Measurements from ENCODE around the gene SLC2A13. TPM values are rescaled to one million over a fixed set of nuclear protein-coding genes. Genes with fewer than 3 reads are reported as not detected.

SLC2A13 gene
- total RNA-seq, 4 donors from 2014 or later, result 18.4 to 32.0 (median 25.3) TPM

DNA sequence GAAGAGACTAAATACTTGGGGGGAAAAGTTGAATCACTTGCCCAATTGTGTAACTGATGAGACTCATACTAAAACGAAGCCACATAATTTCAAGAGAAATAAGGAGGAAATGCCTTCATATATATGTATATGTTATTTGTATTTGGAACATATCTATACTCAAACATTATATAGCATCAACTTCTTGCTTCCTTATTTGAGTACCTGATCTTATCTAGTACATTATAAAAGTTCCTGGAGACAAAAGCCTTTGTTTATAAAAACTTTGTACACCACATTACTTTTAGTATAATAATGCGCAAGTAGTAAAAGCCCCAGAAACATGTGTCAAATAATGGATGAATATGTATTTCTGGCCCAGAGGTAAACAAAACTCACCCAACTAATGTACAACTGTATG lies 92.0 kb downstream of the SLC2A13 start:
- TF ChIP-seq, protein P1, sequence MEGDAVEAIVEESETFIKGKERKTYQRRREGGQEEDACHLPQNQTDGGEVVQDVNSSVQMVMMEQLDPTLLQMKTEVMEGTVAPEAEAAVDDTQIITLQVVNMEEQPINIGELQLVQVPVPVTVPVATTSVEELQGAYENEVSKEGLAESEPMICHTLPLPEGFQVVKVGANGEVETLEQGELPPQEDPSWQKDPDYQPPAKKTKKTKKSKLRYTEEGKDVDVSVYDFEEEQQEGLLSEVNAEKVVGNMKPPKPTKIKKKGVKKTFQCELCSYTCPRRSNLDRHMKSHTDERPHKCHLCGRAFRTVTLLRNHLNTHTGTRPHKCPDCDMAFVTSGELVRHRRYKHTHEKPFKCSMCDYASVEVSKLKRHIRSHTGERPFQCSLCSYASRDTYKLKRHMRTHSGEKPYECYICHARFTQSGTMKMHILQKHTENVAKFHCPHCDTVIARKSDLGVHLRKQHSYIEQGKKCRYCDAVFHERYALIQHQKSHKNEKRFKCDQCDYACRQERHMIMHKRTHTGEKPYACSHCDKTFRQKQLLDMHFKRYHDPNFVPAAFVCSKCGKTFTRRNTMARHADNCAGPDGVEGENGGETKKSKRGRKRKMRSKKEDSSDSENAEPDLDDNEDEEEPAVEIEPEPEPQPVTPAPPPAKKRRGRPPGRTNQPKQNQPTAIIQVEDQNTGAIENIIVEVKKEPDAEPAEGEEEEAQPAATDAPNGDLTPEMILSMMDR (IDR thresholded peaks at IDR 0.05; ENCODE audit: low read depth), result no peak

DNA sequence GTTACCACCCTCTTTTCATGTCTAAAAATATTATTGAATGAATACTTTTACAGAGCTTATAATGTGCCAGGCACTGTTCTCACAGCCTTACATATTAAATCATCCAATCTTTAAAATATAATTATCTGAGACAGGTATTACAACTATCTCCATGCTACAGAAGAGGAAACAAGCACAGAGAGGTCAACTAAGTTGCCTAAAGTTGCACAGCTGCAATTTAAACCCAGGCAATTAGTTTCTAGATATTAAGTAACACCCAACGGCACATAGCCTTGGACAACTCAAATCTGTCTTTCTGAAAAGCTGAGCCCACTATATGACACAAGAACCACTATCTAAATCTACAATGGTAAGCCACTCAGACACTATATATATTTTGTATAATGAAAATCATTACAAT lies 92.6 kb downstream of the SLC2A13 start:
- TF ChIP-seq, protein P1 (IDR thresholded peaks at IDR 0.05; ENCODE audit: low read depth), result no peak

DNA sequence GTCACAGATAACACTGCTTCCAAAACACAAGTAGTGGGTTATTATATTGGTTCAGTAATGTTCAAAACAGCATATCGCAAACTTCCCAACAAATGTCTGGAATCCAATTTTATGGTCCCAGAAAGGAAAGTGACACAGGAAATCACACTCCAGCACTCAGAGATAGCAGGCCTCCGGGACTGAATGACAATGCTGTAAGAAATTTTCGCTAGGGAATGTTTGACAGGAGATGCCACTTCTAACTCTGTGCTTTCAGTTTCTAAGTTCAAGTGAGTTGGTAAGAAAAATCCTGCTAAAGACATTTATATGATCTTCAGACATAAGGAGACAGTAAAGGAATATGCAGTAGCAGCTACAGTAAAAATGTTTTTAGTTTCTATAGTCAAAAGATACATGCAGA lies 93.2 kb downstream of the SLC2A13 start:
- TF ChIP-seq, protein P1 (IDR thresholded peaks at IDR 0.05; ENCODE audit: low read depth), result no peak

DNA sequence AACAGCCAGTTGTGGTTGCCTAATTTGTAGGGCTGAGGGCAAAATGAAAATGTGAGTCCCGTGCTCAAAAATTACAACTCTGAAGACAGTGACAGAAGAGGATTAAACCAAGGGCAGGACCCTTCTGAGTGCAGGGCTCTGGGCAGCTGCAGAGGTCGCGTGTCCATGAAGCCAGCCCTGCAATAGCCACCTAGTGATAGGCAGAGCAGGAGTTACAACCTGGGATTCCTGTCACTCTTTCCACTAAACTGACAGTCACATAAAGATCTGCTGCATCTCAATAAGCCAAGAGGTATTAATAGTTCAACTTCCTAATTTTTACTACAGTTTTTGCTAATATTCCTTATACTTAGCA lies 94.1 kb downstream of the SLC2A13 start:
- TF ChIP-seq, protein P1 (IDR thresholded peaks at IDR 0.05; ENCODE audit: low read depth), result no peak

DNA sequence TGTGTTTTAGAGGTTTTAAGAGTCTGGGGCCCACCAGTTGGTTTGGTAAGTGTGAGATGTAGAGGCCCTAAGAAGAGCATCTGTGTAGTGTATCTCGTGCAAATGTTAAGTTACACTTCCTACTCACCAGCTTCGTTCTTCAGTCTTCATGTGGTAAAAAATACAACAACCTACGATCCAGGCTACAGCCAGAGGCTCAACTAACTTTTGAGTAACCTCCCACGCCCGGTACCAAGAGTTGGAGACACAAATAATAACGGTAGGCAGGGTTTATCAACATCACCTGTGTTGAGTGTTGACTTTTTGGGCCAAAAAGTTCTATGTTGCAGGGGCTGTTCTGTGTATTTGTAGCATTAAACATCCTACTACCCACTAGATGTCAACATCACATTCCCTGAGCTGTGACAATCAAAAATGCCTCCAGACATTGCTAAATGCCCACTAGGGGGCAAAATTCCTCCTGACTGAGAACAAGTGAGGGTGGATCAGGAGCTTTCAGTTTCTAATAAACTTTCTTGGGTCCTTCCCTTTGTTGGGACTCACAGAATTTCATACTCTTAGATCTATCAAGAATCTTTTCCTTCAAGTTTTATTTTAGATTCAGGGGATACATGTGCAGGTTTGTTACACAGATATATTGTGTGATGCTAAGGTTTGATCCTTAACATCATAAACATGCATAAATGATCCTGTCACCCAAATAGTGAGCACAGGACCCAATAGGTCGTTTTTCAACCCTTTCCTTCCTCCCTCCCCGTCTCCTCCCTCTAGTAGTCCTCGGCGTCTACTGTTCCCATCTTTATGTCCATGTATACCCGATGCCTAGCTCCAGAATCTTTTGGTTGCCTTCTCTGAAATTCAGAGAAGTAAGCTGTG lies 94.7 kb downstream of the SLC2A13 start:
- TF ChIP-seq, protein P1 (IDR thresholded peaks at IDR 0.05; ENCODE audit: low read depth), result no peak

DNA sequence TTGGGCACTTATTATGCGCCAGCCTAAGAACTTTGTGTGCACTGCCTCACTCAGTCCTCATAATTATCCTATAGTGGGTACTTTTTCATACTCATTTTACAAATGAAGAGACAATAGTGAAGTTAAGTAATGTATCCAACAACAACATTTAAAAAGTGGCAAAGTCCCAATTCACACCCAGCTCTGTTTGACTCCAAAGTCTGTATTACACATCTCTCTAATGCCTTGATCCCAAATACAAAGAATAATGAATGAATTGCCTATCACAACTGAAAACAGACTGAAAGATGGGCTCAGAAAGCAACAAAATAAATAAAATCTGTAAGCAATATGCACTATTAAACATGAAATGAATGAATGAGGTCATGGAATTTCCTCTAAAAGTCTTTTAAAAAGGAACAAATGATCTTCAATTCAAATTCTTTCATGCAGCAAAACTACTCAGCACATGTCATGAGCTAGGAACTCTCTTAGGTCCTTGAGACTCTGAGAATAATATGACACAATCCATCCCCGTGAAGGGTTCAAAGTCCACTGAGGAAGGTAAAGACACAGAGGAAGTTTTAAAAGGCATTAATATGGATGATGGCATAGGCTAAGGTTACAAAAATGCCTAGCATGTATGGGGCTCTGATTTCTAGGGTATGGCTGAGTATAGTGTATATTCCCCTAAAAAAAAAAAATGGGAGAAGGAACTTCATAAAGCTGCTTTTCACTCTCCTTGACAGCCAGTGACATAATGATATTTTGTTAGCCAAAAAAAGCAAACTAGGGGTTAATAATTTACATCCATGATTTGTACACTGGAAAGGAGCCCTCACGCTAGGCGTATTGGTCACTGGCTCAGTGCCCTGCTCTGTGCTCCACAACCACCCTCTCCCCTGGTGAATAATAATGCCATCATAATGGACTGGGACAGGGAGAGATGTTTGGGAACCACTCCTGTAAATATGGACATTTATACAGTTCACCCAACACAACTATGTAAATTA lies 103.4 kb downstream of the SLC2A13 start:
- TF ChIP-seq, protein P1 (IDR thresholded peaks at IDR 0.05; ENCODE audit: low read depth), result no peak

DNA sequence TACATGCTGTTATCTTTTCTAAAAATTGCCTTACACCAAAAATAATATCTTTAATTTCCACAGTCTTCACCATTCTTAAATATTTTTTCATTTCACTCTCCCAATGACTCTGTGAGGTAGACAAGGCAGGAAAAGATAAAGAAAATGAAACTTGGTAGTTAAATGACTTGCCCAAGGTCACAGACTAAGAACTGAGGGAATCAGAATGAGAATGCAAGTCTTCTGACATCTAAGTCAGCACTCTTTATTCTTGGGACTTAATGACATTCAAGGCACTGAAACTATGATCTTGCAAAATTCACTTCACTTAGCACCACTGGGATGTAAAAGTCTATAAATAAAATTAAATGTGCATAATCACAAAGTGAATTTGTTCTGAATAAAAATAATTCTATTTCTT lies 104.5 kb downstream of the SLC2A13 start:
- TF ChIP-seq, protein P1 (IDR thresholded peaks at IDR 0.05; ENCODE audit: low read depth), result no peak
